A673 (cell line): Measurements from ENCODE around the gene COLGALT1.

Experiments
- EZH2 ChIP-seq: fragments of 200-600 bp; sonication (generic); IDR thresholded peaks from 2 replicates; pipeline ENCODE4 v1.6.1; 2017; ENCODE audit warnings: borderline replicate concordance, low read depth, mild to moderate bottlenecking, mixed read lengths, antibody characterized with exemption, low read length; ENCODE audit not compliant: poor library complexity, severe bottlenecking
- TF ChIP-seq, protein P1 (sequence below): fragments of 300-800, 200-600 bp; sonication (generic); conservative IDR thresholded peaks from 2 replicates; pipeline ENCODE4 v1.5.1; 2017; ENCODE audit warnings: low read depth, mild to moderate bottlenecking, antibody characterized with exemption, low read length, moderate library complexity, mixed read lengths

DNA sequence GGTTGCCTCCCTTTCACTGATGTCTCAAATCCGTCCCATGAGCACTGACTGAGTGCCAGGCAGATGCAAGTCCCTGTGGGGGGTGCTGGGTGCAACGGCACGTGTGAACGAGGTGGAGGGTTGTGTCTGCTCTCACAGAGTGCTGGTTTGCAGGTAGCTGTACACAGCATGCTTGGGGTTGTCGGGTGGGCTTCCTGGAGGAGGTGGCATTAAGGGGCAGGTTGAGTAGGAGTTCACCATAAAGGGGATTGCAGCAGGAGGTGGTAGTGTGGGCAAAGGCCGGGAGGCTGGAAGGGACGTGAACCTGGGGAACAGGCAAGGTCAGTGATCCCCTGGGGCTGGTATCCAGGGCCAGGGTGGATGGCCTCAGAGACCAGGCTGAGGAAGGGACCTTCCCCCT lies 17.2 kb downstream of the COLGALT1 start:
- TF ChIP-seq, protein P1, sequence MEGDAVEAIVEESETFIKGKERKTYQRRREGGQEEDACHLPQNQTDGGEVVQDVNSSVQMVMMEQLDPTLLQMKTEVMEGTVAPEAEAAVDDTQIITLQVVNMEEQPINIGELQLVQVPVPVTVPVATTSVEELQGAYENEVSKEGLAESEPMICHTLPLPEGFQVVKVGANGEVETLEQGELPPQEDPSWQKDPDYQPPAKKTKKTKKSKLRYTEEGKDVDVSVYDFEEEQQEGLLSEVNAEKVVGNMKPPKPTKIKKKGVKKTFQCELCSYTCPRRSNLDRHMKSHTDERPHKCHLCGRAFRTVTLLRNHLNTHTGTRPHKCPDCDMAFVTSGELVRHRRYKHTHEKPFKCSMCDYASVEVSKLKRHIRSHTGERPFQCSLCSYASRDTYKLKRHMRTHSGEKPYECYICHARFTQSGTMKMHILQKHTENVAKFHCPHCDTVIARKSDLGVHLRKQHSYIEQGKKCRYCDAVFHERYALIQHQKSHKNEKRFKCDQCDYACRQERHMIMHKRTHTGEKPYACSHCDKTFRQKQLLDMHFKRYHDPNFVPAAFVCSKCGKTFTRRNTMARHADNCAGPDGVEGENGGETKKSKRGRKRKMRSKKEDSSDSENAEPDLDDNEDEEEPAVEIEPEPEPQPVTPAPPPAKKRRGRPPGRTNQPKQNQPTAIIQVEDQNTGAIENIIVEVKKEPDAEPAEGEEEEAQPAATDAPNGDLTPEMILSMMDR = no peak
- TF ChIP-seq EZH2 = no peak
